ENCODE results near the gene RELA. TPM values are rescaled to one million over a fixed set of nuclear protein-coding genes. Genes with fewer than 3 reads are reported as not detected.
"Not testable (repeated sequence)": the region's sequence is repeated elsewhere in the genome, so short reads cannot be mapped to it uniquely, and the experiment has no call there.

RELA gene
- polyA plus RNA-seq, 1 of the 3 experiments (the other 2 are of a cell fraction), result 49.5 TPM

DNA sequence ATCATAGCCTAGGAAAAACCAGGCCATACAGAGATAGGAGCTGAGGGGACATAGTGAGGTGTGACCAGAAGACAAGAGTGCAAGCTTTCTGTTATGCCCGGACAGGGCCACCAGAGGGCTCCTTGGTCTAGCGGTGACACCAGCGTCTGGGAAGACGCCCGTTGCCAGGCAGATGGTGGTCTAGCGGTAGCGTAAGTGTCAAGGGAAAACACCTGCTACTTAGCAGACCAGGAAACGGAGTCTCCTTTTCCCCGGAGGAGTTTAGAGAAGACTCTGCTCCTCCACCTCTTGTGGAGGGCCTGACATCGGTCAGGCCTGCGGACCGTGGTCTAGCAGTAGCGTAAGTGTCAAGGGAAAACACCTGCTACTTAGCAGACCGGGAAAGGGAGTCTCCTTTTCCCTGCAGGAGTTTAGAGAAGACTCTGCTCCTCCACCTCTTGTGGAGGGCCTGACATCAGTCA, 43.6 kb upstream of the RELA start:
- H3K27ac ChIP-seq (ENCODE audit: low read depth in 2 of 2, low read length in 1 of 2); DNase-seq; H3K36me3 ChIP-seq (replicated peaks in 1 of 2; ENCODE audit: control insufficient read depth in 1 of 2, insufficient read depth in 2 of 2, low read length in 1 of 2); H3F3A ChIP-seq (replicated peaks; ENCODE audit: insufficient read depth); H3K4me1 ChIP-seq (ENCODE audit: control insufficient read depth in 1 of 2, insufficient read depth in 2 of 2, low read depth in 1 of 2, low read length in 1 of 2); POLR2A ChIA-PET; H3K27me3 ChIP-seq (ENCODE audit: insufficient read depth); H4K20me1 ChIP-seq (ENCODE audit: insufficient read depth); H3K79me2 ChIP-seq (ENCODE audit: insufficient read depth); H3K9me2 ChIP-seq; H3K9me3 ChIP-seq; H3K9ac ChIP-seq; H2AFZ ChIP-seq (ENCODE audit: low read depth); H3K4me3 ChIP-seq (ENCODE audit: low read depth in 2 of 2, low read length in 1 of 2); H3K4me2 ChIP-seq: not testable (repeated sequence)
- WGBS (ENCODE audit: low lambda C conversion rate), result 25% methylated on average over 14 of the region's 14 CpGs
- CTCF ChIA-PET, result interaction anchor here (0.6 to 5.7 kb wide), 23 partner anchors 11 to 339 kb away, joined by 3 to 30 read pairs (median 4); partner anchors contain the start of gene RELA
- TF ChIP-seq RFX5 (IDR thresholded peaks at IDR 0.05; ENCODE audit: low read length) (peak; percentile 78), SMC3 (IDR thresholded peaks at IDR 0.05; ENCODE audit: low read depth, low read length) (peak; percentile 33), RAD21 (IDR thresholded peaks at IDR 0.05; ENCODE audit: low read length) (peak; percentile 48), CTCF (IDR thresholded peaks at IDR 0.05) (peak; percentile 65)

DNA sequence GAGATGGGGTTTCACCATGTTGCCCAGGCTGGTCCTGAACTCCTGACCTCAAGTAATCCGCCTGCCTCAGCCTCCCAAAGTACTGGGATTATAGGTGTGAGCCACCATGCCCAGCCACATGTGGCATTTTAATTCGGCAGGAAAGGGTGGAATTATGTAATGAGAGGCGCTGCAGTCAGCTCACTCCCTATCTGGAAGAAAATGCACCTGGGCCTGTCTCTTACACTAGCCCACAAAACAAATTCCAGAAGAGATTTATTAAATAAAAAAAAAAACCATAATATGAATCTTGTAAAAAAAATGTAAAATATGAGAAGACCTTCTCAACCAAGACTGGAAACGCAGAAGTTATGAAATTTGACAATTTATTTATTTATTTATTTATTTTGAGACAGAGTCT, 41.1 kb upstream of the RELA start:
- Histone ChIP-seq H2AFZ (ENCODE audit: low read depth) (no peak overlapping the region), H3K4me3 (ENCODE audit: low read depth in 2 of 2, low read length in 1 of 2) (no peak overlapping the region), H3K27ac (ENCODE audit: low read depth in 2 of 2, low read length in 1 of 2) (no peak overlapping the region), H3K79me2 (ENCODE audit: insufficient read depth) (no peaks in the 10 kb centered on the region), H3F3A (replicated peaks; ENCODE audit: insufficient read depth) (no peaks in the 10 kb centered on the region), H3K36me3 (replicated peaks in 1 of 2; ENCODE audit: control insufficient read depth in 1 of 2, insufficient read depth in 2 of 2, low read length in 1 of 2) (no peaks in the 10 kb centered on the region), H3K9me3 (no peaks in the 10 kb centered on the region), H3K9me2 (no peaks in the 10 kb centered on the region), H3K4me1 (ENCODE audit: control insufficient read depth in 1 of 2, insufficient read depth in 2 of 2, low read depth in 1 of 2, low read length in 1 of 2) (no peaks in the 10 kb centered on the region; a peak in 1 of 4 replicates), H4K20me1 (ENCODE audit: insufficient read depth) (no peaks in the 10 kb centered on the region), H3K27me3 (ENCODE audit: insufficient read depth) (peaks cover 25% of the 10 kb centered on the region; the same call in 1 of the 2 replicates), H3K4me2 (no peak overlapping the region), H3K9ac (no peak overlapping the region)
- ChIA-PET CTCF (interaction anchor here (0.6 to 5.7 kb wide), 8 partner anchors 8 to 316 kb away, joined by 3 to 30 read pairs (median 8); partner anchors contain the start of genes BANF1, KAT5 and RELA), POLR2A (no interaction called here)
- 33% methylated on average over 4 of the region's 4 CpGs for WGBS (ENCODE audit: low lambda C conversion rate)
- TF ChIP-seq MEF2A (IDR thresholded peaks at IDR 0.05; ENCODE audit: borderline replicate concordance, low read depth), result no peak
- no peak for TF ChIP-seq REST (IDR thresholded peaks at IDR 0.05; ENCODE audit: low read depth, low read length)
- TF ChIP-seq SMC3 (IDR thresholded peaks at IDR 0.05; ENCODE audit: low read depth, low read length), result no peak
- TF ChIP-seq TAF1 (IDR thresholded peaks at IDR 0.05; ENCODE audit: borderline replicate concordance, low read depth, low read length), result no peak
- TF ChIP-seq CHD2 (IDR thresholded peaks at IDR 0.05; ENCODE audit: low read length, partially characterized antibody), result no peak
- TF ChIP-seq ZBTB33 (IDR thresholded peaks at IDR 0.05; ENCODE audit: borderline replicate concordance, low read depth), result no peak
- TF ChIP-seq YY1 (IDR thresholded peaks at IDR 0.05; ENCODE audit: low read depth), result no peak
- no peak for DNase-seq
